Adipocyte (in vitro differentiated cells): ENCODE measurements around the gene KIF3A.
A peak's percentile ranks its signal among the peaks of the same experiment; 100 is the strongest.

ENCODE experiments used
- DNase-seq: peaks from one replicate; pipeline ENCODE4 v3.0.0-alpha.2; 2015; ENCODE audit warnings: low read depth
- H3K27me3 ChIP-seq: replicated peaks from 2 replicates; pipeline ENCODE4 v1.7.0; 2013; ENCODE audit warnings: mild to moderate bottlenecking, low read length, moderate library complexity; ENCODE audit not compliant: control insufficient read depth, insufficient read depth
- H3K36me3 ChIP-seq: 2 replicates; pipeline ENCODE4 v1.7.0; 2013; ENCODE audit warnings: low read length, mild to moderate bottlenecking, moderate library complexity; ENCODE audit not compliant: control insufficient read depth, insufficient read depth, severe bottlenecking
- H3K4me1 ChIP-seq: 2 replicates; pipeline ENCODE4 v1.7.0; 2013; ENCODE audit warnings: mild to moderate bottlenecking, low read length, moderate library complexity; ENCODE audit not compliant: control insufficient read depth, insufficient read depth
- H3K4me3 ChIP-seq: 2 replicates; pipeline ENCODE4 v1.7.0; 2013; ENCODE audit warnings: mild to moderate bottlenecking, low read length, moderate library complexity
- H3K9ac ChIP-seq: 2 replicates; pipeline ENCODE4 v1.7.0; 2013; ENCODE audit warnings: mild to moderate bottlenecking, low read length, moderate library complexity
- H3K9me3 ChIP-seq: 2 replicates; pipeline ENCODE4 v1.7.0; 2013; ENCODE audit warnings: mild to moderate bottlenecking, low read length, moderate library complexity; ENCODE audit not compliant: control insufficient read depth

Gene KIF3A

DNA sequence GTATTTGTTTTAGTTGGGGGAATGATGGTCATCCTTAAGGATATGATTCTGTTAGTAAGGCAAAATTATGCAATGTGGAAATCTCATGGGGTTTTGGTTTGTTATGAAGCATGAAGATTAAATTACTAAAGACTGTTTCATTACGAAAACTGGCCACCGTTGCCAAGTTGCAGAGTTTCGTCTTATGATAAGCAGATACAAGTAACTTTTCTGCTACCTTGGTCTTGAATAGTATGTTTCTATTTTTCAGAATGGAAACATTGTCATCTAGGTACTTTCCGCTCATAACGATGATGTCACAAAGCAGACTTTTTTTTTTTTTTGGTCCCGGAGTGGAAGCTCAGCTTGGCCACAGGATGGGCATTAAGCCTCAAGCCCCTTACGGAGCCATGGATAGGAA lies 14.1 kb upstream of the KIF3A start:
- Histone ChIP-seq H3K4me3 (no peak overlapping the region), H3K9me3 (no peaks in the 10 kb centered on the region), H3K9ac (no peak overlapping the region), H3K36me3 (no peaks in the 10 kb centered on the region), H3K4me1 (peaks cover 16% of the 10 kb centered on the region), H3K27me3 (peaks cover 47% of the 10 kb centered on the region)
- peak; percentile 94 for DNase-seq

DNA sequence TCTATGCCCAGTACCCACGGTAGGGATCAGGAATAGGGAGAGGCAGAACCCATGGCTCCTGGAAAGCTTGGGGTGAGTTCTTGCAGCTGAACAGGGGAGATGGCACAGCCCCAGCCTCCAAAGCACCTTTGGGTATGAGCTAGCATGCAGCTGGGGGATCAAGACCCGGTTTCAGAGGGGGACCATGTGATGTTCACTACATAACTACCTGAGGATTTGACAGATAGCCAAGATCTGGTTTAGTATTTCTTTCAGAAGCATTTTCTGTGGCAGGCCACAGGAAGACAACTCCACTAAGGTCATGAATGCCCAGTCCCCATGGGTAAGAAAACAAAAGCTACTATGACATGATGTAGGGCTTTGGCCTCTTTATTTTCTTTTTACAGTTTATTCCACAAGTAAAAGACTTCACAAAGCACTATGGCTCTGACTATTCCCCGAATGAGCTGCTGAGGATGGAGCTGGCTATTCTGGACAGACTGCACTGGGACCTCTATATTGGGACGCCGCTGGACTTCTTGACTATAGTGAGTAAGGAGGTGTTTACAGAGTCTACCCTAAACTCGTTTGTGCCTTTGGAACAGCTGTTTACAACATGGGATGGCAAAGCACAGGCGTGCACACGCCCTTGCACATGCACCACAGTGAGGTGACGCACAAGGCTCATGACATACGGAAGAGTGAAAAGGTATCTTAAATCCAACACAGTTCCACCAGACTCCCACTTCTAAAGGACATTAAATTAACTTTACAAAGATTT lies 13.3 kb upstream of the KIF3A start:
- DNase-seq = no peak
- H3K27me3 ChIP-seq = peaks cover 54% of the 10 kb centered on the region
- no peak overlapping the region for H3K4me3 ChIP-seq
- no peak overlapping the region for H3K9ac ChIP-seq
- peaks cover 16% of the 10 kb centered on the region for H3K4me1 ChIP-seq
- no peaks in the 10 kb centered on the region for H3K9me3 ChIP-seq
- no peaks in the 10 kb centered on the region for H3K36me3 ChIP-seq

DNA sequence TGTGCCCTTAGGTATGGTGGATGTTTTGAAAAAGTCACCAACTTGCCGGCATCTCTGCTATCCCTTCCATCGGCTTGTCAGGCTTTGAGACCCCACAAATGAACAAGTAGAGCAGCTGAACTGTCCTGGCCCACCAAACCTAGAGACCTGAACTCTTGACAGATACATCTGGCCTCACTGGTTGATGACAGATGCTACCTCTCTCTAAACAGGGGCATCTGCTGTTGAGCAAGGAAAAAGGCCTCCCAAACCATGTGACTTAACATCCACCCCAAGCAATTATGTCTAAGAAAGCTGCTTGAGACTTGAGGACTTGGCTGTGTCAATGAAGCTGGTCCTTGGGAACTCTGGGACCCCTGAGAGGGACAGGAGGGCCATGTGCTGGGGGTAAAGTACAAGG lies 12.2 kb upstream of the KIF3A start:
- no peak overlapping the region for H3K9ac ChIP-seq
- H3K4me1 ChIP-seq = peaks cover 16% of the 10 kb centered on the region
- peaks cover 46% of the 10 kb centered on the region for H3K27me3 ChIP-seq
- H3K9me3 ChIP-seq = no peaks in the 10 kb centered on the region
- DNase-seq = no peak
- no peak overlapping the region for H3K4me3 ChIP-seq
- H3K36me3 ChIP-seq = no peaks in the 10 kb centered on the region

DNA sequence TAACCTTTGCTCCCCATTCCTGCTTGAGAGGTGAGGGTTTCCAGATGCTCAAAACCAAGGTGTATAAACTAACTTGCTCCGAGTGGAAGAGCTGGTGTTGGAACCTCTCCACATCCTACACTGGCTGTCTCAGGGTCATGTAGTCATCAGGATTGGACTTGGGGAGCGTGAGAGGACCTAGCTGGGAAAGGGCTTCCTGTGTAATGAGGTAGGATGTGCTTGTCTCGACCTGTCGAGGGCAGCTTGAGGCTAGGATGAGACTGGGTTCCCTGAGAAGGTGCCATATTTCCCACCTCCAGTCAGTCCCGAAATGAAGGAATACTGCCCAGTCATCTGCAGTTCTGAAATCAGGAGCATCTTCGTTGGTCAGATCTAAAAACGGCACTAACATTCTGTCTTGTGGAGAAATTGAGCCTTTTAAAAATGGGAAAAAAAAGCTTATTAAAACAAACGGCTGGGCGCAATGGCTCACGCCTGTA lies 11.2 kb upstream of the KIF3A start:
- peaks cover 38% of the 10 kb centered on the region for H3K27me3 ChIP-seq
- H3K4me3 ChIP-seq = no peak overlapping the region
- H3K9ac ChIP-seq = no peak overlapping the region
- no peaks in the 10 kb centered on the region for H3K9me3 ChIP-seq
- peaks cover 16% of the 10 kb centered on the region for H3K4me1 ChIP-seq
- no peaks in the 10 kb centered on the region for H3K36me3 ChIP-seq
- DNase-seq = no peak

DNA sequence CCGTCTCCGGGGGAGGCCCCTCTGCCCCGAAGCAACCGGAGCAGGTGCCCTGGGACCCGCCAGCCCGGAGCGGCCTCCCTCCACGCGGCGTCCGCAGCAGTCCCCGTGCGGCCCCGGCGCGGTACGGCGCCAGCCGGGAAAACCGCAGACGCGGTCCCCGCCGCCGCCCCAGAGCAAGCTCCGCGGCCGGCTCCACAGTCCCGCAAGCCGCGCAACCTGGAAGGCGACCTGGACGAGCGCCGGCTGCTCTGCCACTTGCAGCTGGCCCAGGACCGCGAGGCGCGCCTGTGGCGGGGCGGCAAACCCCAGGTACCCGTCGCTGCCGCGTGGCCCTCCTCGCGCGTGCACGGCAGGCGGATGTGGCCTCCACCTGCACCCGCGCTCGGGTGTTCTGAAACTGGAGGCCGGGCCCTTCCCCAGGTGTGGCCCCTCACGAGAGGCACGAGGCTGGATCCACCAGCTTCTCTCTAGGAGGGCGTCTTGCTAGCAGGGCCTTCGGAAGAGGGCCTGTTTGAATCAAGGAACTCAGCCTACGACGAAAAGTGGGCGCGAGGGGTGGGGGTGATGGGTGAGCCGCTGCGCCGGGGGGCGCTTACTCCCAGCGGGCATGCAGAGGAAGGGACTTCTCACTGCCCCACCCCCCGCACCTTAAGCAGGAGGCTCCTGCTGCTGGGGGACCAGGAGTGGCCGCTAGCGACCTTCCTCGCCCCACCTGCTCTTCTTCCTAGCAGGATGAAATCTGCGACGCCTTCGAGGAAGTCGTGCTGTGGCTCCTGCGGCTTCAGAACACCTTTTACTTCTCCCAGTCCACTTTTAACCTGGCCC lies 10.5 kb upstream of the KIF3A start:
- no peak for DNase-seq
- Histone ChIP-seq H3K4me3 (no peak overlapping the region), H3K9me3 (no peaks in the 10 kb centered on the region), H3K9ac (no peak overlapping the region), H3K27me3 (peaks cover 32% of the 10 kb centered on the region), H3K36me3 (no peaks in the 10 kb centered on the region), H3K4me1 (peaks cover 16% of the 10 kb centered on the region)

DNA sequence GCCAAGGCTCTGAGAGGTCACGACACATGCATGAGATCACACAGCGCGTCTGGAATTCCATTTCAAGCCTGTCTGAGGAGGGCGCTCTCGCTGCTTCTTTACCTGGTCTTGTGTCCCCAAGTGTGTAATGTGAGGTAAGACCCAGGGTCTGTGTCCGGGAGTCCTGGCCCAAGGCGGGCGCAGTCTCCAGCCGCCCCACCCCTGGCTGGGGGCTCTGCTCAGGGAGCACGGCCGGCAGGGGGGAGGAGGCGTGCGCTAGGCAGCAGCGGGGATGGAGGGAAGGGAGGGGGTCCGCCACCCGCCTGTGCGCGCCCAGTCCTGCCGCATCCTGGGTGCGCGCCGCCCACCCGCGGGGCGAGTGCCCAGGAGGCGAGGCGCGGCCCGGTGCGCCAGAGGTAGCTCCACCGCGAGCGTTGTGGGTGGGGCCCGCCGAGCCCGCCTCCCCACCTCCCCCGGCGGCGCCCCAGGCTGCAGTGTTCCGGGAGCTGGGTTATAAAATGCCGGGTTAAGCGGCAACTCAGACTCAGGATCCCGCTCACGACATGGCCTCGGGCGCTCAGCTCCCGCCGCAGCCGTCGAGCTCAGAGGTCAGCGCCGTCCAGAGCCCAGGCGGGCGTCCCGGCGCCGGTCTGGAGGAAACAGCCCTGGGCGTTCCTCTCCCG lies 9.7 kb upstream of the KIF3A start, which contains the start of gene CCNI2:
CCNI2 (plus strand) TSS at position 473 of the 662 bp plus-strand sequence; CDS start at position 543, 70 bp downstream.
- peak; percentile 58 for DNase-seq
- H3K4me3 ChIP-seq = no peak within 1 kb of the TSS
- H3K27me3 ChIP-seq = peaks cover 25% of the 10 kb centered on the region

DNA sequence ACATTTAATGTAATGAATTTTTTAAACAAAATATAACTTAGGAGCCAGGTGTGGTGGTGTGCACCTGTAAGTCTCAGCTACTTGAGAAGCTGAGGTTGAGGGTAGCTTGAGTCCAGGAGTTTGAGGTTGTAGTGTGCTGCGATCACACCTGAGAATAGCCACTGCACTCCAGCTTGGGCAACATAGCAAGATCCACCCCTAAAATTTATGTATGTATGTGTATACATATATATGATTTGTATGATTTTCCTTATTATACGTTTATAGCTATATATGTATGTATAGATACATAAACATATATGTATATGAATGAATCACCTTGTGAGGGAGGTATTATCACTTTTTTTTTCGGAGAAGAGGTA lies 9.2 kb upstream of the KIF3A start:
- Histone ChIP-seq H3K36me3 (no peaks in the 10 kb centered on the region), H3K27me3 (peaks cover 25% of the 10 kb centered on the region), H3K4me3 (no peak overlapping the region), H3K9me3 (peaks cover 10% of the 10 kb centered on the region), H3K4me1 (peaks cover 9% of the 10 kb centered on the region), H3K9ac (no peak overlapping the region)
- no peak for DNase-seq

More for the DNA sequence above, 9.7 kb upstream of the KIF3A start, which contains the start of gene CCNI2:
- Histone ChIP-seq H3K4me1 (peaks cover 14% of the 10 kb centered on the region), H3K9ac (no peak within 1 kb of the TSS), H3K9me3 (peaks cover 5% of the 10 kb centered on the region), H3K36me3 (no peaks in the 10 kb centered on the region)

DNA sequence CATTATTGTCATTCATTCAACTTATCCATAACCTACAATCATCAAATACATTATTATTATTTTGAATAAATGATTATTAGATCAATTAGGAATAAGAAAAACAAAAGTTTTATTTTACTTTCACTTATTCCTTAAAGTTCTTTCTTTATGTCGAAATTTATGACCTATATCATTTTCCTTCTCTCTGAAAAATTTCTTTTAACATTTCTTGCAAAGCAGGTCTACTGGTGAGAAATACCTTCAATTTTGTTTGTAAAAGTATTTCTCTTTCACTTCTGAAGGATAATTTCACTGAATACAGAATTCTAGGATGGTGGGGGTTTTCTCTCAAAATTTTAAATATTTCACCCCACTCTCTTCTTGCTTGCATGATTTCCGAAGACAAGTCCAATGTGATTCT lies 7.3 kb upstream of the KIF3A start:
- Histone ChIP-seq H3K4me3 (no peak overlapping the region), H3K36me3 (no peaks in the 10 kb centered on the region), H3K9ac (no peak overlapping the region), H3K27me3 (peaks cover 25% of the 10 kb centered on the region), H3K4me1 (no peaks in the 10 kb centered on the region), H3K9me3 (peaks cover 11% of the 10 kb centered on the region)
- no peak for DNase-seq

DNA sequence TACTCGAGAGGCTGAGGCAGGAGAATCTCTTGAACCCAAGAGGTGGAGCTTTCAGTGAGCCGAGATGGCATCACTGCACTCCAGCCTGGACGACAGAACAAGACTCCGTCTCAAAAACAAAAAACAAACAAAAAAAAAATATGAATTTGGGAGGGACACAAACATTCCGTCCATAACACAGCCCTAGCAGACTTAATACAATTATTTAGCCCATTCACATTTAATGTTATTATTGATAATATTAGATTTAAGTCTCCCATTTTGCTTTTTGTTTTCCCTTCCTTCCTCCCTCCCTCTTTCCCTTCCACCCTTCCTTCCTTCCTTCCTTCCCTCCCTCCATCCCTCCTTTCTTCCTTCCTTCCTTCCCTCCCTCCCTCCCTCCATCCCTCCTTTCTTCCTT lies 5.3 kb upstream of the KIF3A start:
- H3K27me3 ChIP-seq = peaks cover 18% of the 10 kb centered on the region
- no peak for DNase-seq

DNA sequence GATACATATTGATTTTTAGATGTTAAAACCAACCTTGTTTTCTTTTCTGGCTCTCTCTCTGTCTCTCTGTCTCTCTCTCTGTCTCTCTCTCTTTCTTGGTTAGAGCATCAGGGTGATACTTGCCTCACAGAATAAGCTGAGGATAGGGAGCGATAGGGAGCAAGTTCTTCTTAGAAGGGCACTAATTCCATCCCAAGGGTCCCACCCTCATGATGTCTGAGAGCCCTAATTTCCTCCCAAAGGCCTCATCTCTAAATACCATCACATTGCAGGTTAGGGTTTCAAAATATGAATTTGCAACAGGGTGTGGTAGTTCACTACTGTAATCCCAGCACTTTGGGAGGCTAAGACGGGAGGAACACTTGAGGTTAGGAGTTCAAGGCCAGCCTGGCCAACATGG lies 4.8 kb upstream of the KIF3A start:
- Histone ChIP-seq H3K4me3 (no peak overlapping the region), H3K36me3 (no peaks in the 10 kb centered on the region), H3K4me1 (no peaks in the 10 kb centered on the region), H3K9ac (no peak overlapping the region), H3K27me3 (peaks cover 17% of the 10 kb centered on the region), H3K9me3 (peaks cover 11% of the 10 kb centered on the region)
- no peak for DNase-seq

More for the DNA sequence above, 5.3 kb upstream of the KIF3A start:
- Histone ChIP-seq H3K36me3 (no peaks in the 10 kb centered on the region), H3K4me1 (no peaks in the 10 kb centered on the region), H3K9me3 (peaks cover 11% of the 10 kb centered on the region), H3K4me3 (no peak overlapping the region), H3K9ac (no peak overlapping the region)

DNA sequence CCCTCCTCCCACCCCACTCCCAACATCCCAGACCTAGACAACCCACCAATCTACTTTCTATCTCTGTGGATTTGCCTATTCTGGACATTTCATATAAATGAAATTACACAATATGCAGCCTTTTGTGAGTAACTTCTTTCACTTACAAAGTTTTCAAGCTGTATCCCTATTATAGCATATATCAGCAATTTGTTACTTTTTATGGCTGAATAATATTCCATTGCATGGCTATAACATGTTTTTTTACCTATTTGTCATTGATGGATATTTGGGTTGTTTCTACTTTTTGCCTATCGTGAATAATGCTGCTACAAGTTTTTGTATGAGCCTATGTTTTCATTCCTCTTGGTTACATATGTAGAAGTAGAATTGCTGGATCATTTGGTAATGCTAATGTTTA lies 1.9 kb upstream of the KIF3A start:
- H3K9me3 ChIP-seq = peaks cover 11% of the 10 kb centered on the region
- DNase-seq = no peak

More for the DNA sequence above, 1.9 kb upstream of the KIF3A start:
- H3K9ac ChIP-seq = no peak overlapping the region
- H3K27me3 ChIP-seq = no peaks in the 10 kb centered on the region
- no peak overlapping the region for H3K4me3 ChIP-seq
- peaks cover 16% of the 10 kb centered on the region for H3K4me1 ChIP-seq
- no peaks in the 10 kb centered on the region for H3K36me3 ChIP-seq
